GM18517 (cell line): ENCODE results near the gene TMED8.
A peak's percentile ranks its signal among the peaks of the same experiment; 100 is the strongest.
"Not testable (repeated sequence)": the region's sequence is repeated elsewhere in the genome, so short reads cannot be mapped to it uniquely, and the experiment has no call there.

Experiments used
- ATAC-seq: cut with Tn5 transposase; IDR thresholded peaks from one replicate; pipeline ENCODE4 v1.9.1; 2021; ENCODE audit warnings: mild to moderate bottlenecking, moderate library complexity; ENCODE audit not compliant: unreplicated experiment

The TMED8 gene

GRCh38 chr14:77323571-77323970 lies 53.3 kb downstream of the TMED8 start:
- no peak for ATAC-seq

- no peak for ATAC-seq
Measured at GRCh38 chr14:77322951-77323350, 53.9 kb downstream of the TMED8 start.

- ATAC-seq: no peak
Measured at GRCh38 chr14:77322250-77322902, 54.5 kb downstream of the TMED8 start.

- peak; percentile 67 for ATAC-seq
Measured at GRCh38 chr14:77320238-77320935, 56.5 kb downstream of the TMED8 start, which contains the start of gene POMT2. TSS of gene POMT2 (minus strand) at chr14:77320883. CDS start at chr14:77320681, 202 bp downstream.

- no peak for ATAC-seq
Measured at GRCh38 chr14:77319422-77319821, 57.5 kb downstream of the TMED8 start.

GRCh38 chr14:77318756-77319155 lies 58.1 kb downstream of the TMED8 start:
- not testable (repeated sequence) for ATAC-seq

- no peak for ATAC-seq
Measured at GRCh38 chr14:77318006-77318553, 58.8 kb downstream of the TMED8 start.

GRCh38 chr14:77316872-77317301 lies 60.0 kb downstream of the TMED8 start:
- ATAC-seq: no peak

GRCh38 chr14:77316195-77316505 lies 60.7 kb downstream of the TMED8 start:
- ATAC-seq: no peak

GRCh38 chr14:77314539-77315457 lies 62.1 kb downstream of the TMED8 start:
- ATAC-seq: no peak

GRCh38 chr14:77314043-77314442 lies 62.9 kb downstream of the TMED8 start:
- ATAC-seq: no peak

- no peak for ATAC-seq
Measured at GRCh38 chr14:77313371-77313770, 63.5 kb downstream of the TMED8 start.

GRCh38 chr14:77311217-77311616 lies 65.7 kb downstream of the TMED8 start:
- ATAC-seq: no peak

GRCh38 chr14:77310026-77310425 lies 66.9 kb downstream of the TMED8 start:
- no peak for ATAC-seq

- ATAC-seq: no peak
Measured at GRCh38 chr14:77309131-77309530, 67.8 kb downstream of the TMED8 start.

GRCh38 chr14:77306851-77307496 lies 69.9 kb downstream of the TMED8 start:
- no peak for ATAC-seq

- ATAC-seq: no peak
Measured at GRCh38 chr14:77306416-77306815, 70.5 kb downstream of the TMED8 start.

- no peak for ATAC-seq
Measured at GRCh38 chr14:77305696-77306095, 71.2 kb downstream of the TMED8 start.

- ATAC-seq: no peak
Measured at GRCh38 chr14:77303417-77304156, 73.3 kb downstream of the TMED8 start.

- ATAC-seq: no peak
Measured at GRCh38 chr14:77302926-77303325, 74.0 kb downstream of the TMED8 start.
